Tibial artery (tissue), 4 donors: ENCODE data around the gene OR51B5.
"Not testable (repeated sequence)": the region's sequence is repeated elsewhere in the genome, so short reads cannot be mapped to it uniquely, and the experiment has no call there.

ENCODE experiments used
- DNase-seq, 2 donors: peaks; one replicate each; pipeline ENCODE4 v3.0.0-alpha.2; 2019
- H3K27ac ChIP-seq, 2 donors: fragments of 200-600 bp; sonication (generic) in 1 of 2; 1 replicate in 1 of 2; 2 replicates in 1 of 2; pipeline ENCODE4 v1.5.1; 2018 to 2019; ENCODE audit warnings: mild to moderate bottlenecking in 1 of 2
- H3K27me3 ChIP-seq, 2 donors: fragments of 200-600 bp; sonication (generic) in 1 of 2; one replicate each; pipeline versions ENCODE4 v1.5.1 to v1.6.0; 2016 to 2019
- H3K36me3 ChIP-seq, 3 donors: fragments of 200-600 bp; sonication (generic) in 2 of 3; one replicate each; pipeline ENCODE4 v1.5.1; 2016 to 2019; ENCODE audit warnings: mild to moderate bottlenecking in 2 of 3
- H3K4me1 ChIP-seq, 4 donors: fragments of 200-600 bp; sonication (generic) in 2 of 4; 1 replicate in 3 of 4; 2 replicates in 1 of 4; pipeline ENCODE4 v1.5.1; 2016 to 2019
- H3K4me3 ChIP-seq, 2 donors: fragments of 200-600 bp; sonication (generic) in 1 of 2; 1 replicate in 1 of 2; 2 replicates in 1 of 2; pipeline ENCODE4 v1.5.1; 2018 to 2019; ENCODE audit warnings: mild to moderate bottlenecking in 2 of 2
- H3K9me3 ChIP-seq, 3 donors: fragments of 200-600 bp; sonication (generic) in 1 of 3; one replicate each; pipeline ENCODE4 v1.5.1; 2016 to 2019
- CTCF ChIP-seq, 2 experiments: fragments of 200-600 bp in 1 of 2; fragments of 450-650 bp in 1 of 2; IDR thresholded peaks; one replicate each; pipeline ENCODE4 v1.5.1; 2017 to 2019; ENCODE audit warnings: antibody characterized with exemption in 2 of 2, mild to moderate bottlenecking in 1 of 2, moderate library complexity in 1 of 2
- intact Hi-C: fragments of 100-400 bp; cut with DNase I; formaldehyde crosslinking; loops from one replicate; pipeline ENCODE4 v1.15.0; 2023; ENCODE audit warnings: low total_unique reads

OR51B5 gene

GRCh38 chr11:5345831-5346230 lies 2.5 kb upstream of the OR51B5 start:
- no peak for TF ChIP-seq CTCF (IDR thresholded peaks at IDR 0.05)
- Histone ChIP-seq H3K4me1 (no peaks in the 10 kb centered on the region), H3K9me3 (no peaks in the 10 kb centered on the region), H3K27ac (no peak overlapping the region), H3K27me3 (no peaks in the 10 kb centered on the region), H3K36me3 (no peaks in the 10 kb centered on the region), H3K4me3 (no peak overlapping the region)
- DNase-seq: no peak
- intact Hi-C loops: no loop called here

GRCh38 chr11:5339771-5340322 lies 3.5 kb downstream of the OR51B5 start:
- intact Hi-C loops: no loop called here
- DNase-seq: no peak

GRCh38 chr11:5337253-5337652 lies 6.1 kb downstream of the OR51B5 start:
- intact Hi-C loops, H3K27me3 ChIP-seq, H3K36me3 ChIP-seq, H3K4me3 ChIP-seq, DNase-seq, H3K4me1 ChIP-seq, H3K9me3 ChIP-seq, H3K27ac ChIP-seq: not testable (repeated sequence)

More at GRCh38 chr11:5339771-5340322, 3.5 kb downstream of the OR51B5 start:
- Histone ChIP-seq H3K4me1 (no peaks in the 10 kb centered on the region), H3K9me3 (no peaks in the 10 kb centered on the region), H3K27me3 (no peaks in the 10 kb centered on the region), H3K4me3 (no peak overlapping the region), H3K36me3 (no peaks in the 10 kb centered on the region), H3K27ac (no peak overlapping the region)
- no peak for TF ChIP-seq CTCF (IDR thresholded peaks at IDR 0.05)

- Histone ChIP-seq H3K4me3 (no peak overlapping the region), H3K4me1 (no peaks in the 10 kb centered on the region), H3K9me3 (no peaks in the 10 kb centered on the region), H3K36me3 (no peaks in the 10 kb centered on the region), H3K27ac (no peak overlapping the region), H3K27me3 (no peaks in the 10 kb centered on the region)
- no peak for DNase-seq
- intact Hi-C loops: no loop called here
- no peak for TF ChIP-seq CTCF (IDR thresholded peaks at IDR 0.05)
These were observed 7.0 kb downstream of the OR51B5 start for GRCh38 chr11:5336331-5336730.

- Histone ChIP-seq H3K4me3 (no peak overlapping the region), H3K27ac (no peak overlapping the region), H3K36me3 (no peaks in the 10 kb centered on the region), H3K9me3 (no peaks in the 10 kb centered on the region), H3K27me3 (no peaks in the 10 kb centered on the region), H3K4me1 (no peaks in the 10 kb centered on the region)
- no peak for DNase-seq
- intact Hi-C loops: no loop called here
- no peak for TF ChIP-seq CTCF (IDR thresholded peaks at IDR 0.05)
These were observed 8.2 kb downstream of the OR51B5 start for GRCh38 chr11:5335170-5335569.

GRCh38 chr11:5324197-5324596 lies 19.1 kb downstream of the OR51B5 start, which contains the start of gene OR51B2:
OR51B2 (minus strand) TSS chr11:5324297; CDS start chr11:5324297, 0 bp downstream.
- intact Hi-C loops: no loop called here
- H3K27me3 ChIP-seq: no peaks in the 10 kb centered on the region
- no peak within 1 kb of the TSS for H3K27ac ChIP-seq
- H3K4me3 ChIP-seq: no peak within 1 kb of the TSS
- no peaks in the 10 kb centered on the region for H3K4me1 ChIP-seq
- no peak for TF ChIP-seq CTCF (IDR thresholded peaks at IDR 0.05)
- DNase-seq: no peak
- no peaks in the 10 kb centered on the region for H3K9me3 ChIP-seq
- H3K36me3 ChIP-seq: no peaks in the 10 kb centered on the region
